Skeletal muscle satellite cell (primary cell): Measurements from ENCODE around the gene RPS6KC1.
"Not testable (repeated sequence)": the region's sequence is repeated elsewhere in the genome, so short reads cannot be mapped to it uniquely, and the experiment has no call there.

Experiments
- H3K27me3 ChIP-seq: 2 replicates; pipeline ENCODE4 v1.7.0; 2013; ENCODE audit warnings: low read length; ENCODE audit not compliant: control insufficient read depth, insufficient read depth
- H3K36me3 ChIP-seq: 2 replicates; pipeline ENCODE4 v1.7.0; 2013; ENCODE audit warnings: mild to moderate bottlenecking, control low read depth, low read length; ENCODE audit not compliant: insufficient read depth
- H3K4me1 ChIP-seq: 2 replicates; pipeline ENCODE4 v1.7.0; 2013; ENCODE audit warnings: low read length; ENCODE audit not compliant: control insufficient read depth, insufficient read depth
- H3K4me2 ChIP-seq: 2 replicates; pipeline ENCODE4 v1.7.0; 2013; ENCODE audit warnings: mild to moderate bottlenecking, low read length
- H3K4me3 ChIP-seq: 2 replicates; pipeline ENCODE4 v1.7.0; 2013; ENCODE audit warnings: low read length
- H3K9ac ChIP-seq: 2 replicates; pipeline ENCODE4 v1.7.0; 2013; ENCODE audit warnings: mild to moderate bottlenecking, low read depth, low read length, moderate library complexity
- H3K9me3 ChIP-seq: replicated peaks from 2 replicates; pipeline ENCODE4 v1.7.0; 2013; ENCODE audit warnings: mild to moderate bottlenecking, control low read depth, low read length

The RPS6KC1 gene

DNA sequence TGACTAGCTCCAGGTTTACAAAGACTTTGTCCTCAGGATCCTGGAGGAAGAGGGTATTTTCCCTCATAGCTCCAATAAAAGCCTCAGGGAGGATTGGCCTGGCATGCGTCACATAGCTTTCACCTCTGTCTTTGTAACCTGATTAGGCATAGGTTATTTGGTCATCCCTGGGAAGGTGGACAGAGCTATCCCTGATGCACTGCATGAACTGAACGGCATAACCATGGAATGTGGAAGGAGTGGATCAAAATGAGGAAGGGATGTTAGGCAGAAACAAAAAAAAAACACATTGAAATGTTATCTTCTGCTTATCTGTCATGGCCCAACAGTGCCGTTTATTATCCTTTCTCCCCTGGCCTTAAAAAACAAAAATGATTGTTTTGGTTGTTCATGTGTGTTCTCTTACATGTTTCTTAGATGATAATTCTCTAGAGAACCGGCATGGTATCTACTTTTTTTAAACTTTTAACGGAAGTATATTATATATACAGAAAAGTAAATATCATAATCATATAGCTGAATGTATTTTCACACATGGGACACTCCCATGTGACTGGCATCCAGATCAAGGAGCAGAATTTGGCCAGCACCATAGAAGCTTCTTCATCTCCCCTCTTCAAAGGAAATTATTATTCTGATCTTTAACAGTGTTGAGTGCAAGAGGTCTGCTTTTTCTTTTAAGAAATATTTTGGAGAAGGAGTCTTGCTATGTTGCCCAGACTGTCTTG, 85.3 kb downstream of the RPS6KC1 start:
- Histone ChIP-seq H3K9ac (no peak overlapping the region), H3K4me2 (no peak overlapping the region), H3K9me3 (no peaks in the 10 kb centered on the region)

DNA sequence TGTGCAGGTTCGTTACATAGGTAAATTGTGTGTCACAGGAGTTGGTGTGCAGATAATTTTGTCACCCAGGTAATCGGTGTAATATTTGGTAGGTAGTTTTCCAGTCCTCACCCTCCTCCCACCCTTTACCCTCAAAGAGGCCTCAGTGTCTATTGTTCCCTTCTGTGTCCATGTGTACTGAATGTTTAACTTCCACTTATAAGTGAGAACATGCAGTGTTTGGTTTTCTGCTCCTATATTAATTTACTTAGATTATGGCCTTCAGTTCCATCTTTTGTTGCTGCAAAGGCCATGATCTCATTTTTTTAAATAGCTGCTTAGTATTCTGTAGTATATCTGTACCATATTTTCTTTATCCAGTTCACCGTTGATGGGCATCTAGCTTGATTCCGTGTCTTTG, 87.3 kb downstream of the RPS6KC1 start:
- no peak overlapping the region for H3K4me3 ChIP-seq
- H3K4me2 ChIP-seq, result no peak overlapping the region
- peaks cover 22% of the 10 kb centered on the region for H3K4me1 ChIP-seq
- H3K36me3 ChIP-seq, result peaks cover 3% of the 10 kb centered on the region
- H3K27me3 ChIP-seq, result no peaks in the 10 kb centered on the region
- no peak overlapping the region for H3K9ac ChIP-seq
- no peaks in the 10 kb centered on the region for H3K9me3 ChIP-seq

More for the DNA sequence above, 85.3 kb downstream of the RPS6KC1 start:
- no peak overlapping the region for H3K4me3 ChIP-seq
- H3K36me3 ChIP-seq, result no peaks in the 10 kb centered on the region
- peaks cover 37% of the 10 kb centered on the region for H3K4me1 ChIP-seq
- H3K27me3 ChIP-seq, result no peaks in the 10 kb centered on the region

DNA sequence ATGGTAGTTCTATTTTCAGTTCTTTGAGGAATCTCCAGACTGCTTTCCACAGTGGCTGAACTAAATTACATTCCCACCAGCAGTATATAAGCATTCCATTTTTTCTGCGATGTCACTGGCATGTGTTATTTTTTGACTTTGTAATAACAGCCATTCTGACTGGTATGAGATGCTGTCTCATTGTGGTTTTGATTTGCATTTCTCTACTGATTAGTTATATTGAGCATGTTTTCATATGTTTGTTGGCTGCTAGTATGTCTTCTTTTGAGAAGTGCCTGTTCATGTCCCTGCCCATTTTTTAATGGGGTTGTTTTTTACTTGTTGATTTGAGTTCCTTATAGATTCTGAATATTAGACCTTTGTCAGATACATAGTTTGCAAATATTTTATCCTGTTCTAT, 87.9 kb downstream of the RPS6KC1 start:
- Histone ChIP-seq H3K4me2 (no peak overlapping the region), H3K4me1 (peaks cover 19% of the 10 kb centered on the region), H3K4me3 (no peak overlapping the region), H3K9me3 (no peaks in the 10 kb centered on the region), H3K9ac (no peak overlapping the region), H3K27me3 (no peaks in the 10 kb centered on the region), H3K36me3 (peaks cover 3% of the 10 kb centered on the region)

DNA sequence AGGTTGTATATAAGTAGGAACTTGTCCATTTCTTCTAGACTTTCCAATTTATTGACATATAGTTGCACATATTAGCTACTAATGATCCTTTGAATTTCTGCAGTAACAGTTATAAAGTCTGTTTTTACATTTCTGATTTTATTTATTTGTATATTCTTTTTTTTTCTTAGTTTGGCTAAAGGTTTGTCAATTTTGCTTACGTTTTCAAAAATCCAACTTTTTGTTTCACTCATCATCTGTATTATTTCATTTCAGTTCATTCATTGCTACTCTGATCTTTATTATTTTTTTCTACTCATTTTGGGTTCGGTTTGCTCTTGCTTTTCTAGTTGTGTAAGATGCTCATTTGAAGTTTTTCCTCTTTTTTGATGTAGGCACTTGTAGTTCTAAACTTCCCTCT, 97.9 kb downstream of the RPS6KC1 start:
- Histone ChIP-seq H3K4me1 (no peaks in the 10 kb centered on the region), H3K9me3 (no peaks in the 10 kb centered on the region), H3K36me3 (no peaks in the 10 kb centered on the region), H3K9ac (no peak overlapping the region), H3K27me3 (no peaks in the 10 kb centered on the region), H3K4me3 (no peak overlapping the region), H3K4me2 (no peak overlapping the region)

DNA sequence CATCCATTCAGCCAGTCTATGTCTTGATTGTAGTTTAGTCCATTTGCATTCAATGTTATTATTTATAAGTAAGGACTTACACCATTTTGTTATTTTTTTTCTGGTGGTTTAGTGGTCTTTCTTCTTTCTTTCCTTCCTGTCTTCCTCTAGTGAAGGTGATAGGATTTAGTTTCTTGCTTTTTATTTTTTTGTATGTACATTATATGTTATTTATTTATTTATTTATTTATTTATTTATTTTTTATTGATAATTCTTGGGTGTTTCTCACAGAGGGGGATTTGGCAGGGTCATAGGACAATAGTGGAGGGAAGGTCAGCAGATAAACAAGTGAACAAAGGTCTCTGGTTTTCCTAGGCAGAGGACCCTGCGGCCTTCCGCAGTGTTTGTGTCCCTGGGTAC, 99.0 kb downstream of the RPS6KC1 start:
- not testable (repeated sequence) for H3K9ac ChIP-seq, H3K4me2 ChIP-seq, H3K27me3 ChIP-seq, H3K4me3 ChIP-seq, H3K9me3 ChIP-seq, H3K36me3 ChIP-seq, H3K4me1 ChIP-seq

DNA sequence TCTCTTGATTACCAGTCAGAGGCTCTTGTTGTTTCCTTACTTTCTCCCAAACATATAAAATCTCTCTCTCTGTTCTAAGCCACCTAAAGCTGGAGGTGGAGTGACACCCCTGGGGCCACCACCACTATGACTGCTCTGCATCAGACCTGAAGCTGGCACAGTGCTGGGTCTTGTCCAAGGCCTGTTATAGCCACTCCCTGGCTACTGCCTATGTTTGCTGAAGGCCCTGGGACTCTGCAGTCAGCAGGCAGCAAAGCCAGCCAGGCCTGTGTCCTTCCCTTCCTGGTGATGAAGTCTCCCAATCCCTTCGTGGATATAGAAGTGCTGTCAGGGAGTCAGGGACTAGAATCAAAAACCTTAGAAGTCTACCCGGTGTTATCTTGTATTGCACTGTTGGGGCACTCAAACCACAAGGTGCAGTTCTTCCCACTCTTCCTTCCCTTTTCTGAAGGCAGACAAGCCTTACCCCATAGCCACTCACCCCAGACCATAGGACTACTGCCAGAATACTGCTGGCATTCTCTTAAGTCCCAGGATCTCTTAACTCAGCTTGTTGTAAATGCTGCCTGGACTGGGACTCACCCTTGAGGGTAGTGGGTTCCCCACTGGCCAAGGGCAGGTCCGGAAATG, 103.1 kb downstream of the RPS6KC1 start:
- H3K4me1 ChIP-seq, result no peaks in the 10 kb centered on the region
- H3K4me2 ChIP-seq, result no peak overlapping the region
- H3K27me3 ChIP-seq, result no peaks in the 10 kb centered on the region
- no peaks in the 10 kb centered on the region for H3K36me3 ChIP-seq
- H3K9me3 ChIP-seq, result no peaks in the 10 kb centered on the region
- no peak overlapping the region for H3K9ac ChIP-seq
- no peak overlapping the region for H3K4me3 ChIP-seq

DNA sequence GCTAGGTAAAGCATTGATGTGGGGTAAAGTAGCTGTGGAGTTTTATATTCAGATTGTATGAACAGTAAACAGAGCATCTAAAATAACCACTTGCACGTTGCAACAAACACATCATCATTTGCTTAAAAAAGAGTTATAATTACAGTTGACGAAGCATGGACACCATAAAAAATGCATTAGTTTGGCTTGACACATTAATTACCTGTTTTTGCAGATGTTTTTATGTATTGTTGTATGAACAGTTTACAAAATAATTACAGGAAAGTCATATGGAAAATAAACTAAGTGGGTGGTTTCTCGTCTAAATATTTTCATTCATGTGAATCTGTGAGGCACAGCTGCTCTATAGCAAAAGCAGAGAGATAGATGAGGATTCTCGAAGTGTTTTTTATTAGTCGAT, 108.3 kb downstream of the RPS6KC1 start:
- H3K4me1 ChIP-seq, result peaks cover 19% of the 10 kb centered on the region
- no peaks in the 10 kb centered on the region for H3K9me3 ChIP-seq
- H3K4me2 ChIP-seq, result no peak overlapping the region
- no peaks in the 10 kb centered on the region for H3K36me3 ChIP-seq
- H3K27me3 ChIP-seq, result no peaks in the 10 kb centered on the region
- H3K4me3 ChIP-seq, result no peak overlapping the region
- no peak overlapping the region for H3K9ac ChIP-seq

DNA sequence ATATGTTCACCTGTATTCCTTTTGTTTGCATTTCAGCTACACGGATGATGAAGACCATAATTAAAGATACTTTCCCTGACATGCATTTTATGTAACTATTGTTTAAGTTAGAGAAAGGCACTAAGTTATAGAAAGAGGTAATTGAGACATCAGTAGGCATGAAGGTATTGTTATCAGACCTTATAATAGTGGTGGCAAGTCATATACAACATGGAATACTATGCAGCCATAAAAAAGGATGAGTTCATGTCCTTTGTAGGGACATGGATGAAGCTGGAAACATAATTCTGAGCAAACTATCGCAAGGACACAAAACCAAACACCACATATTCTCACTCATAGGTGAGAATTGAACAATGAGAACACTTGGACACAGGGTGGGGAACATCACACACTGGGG, 109.4 kb downstream of the RPS6KC1 start:
- H3K4me3 ChIP-seq, H3K4me2 ChIP-seq, H3K27me3 ChIP-seq, H3K9me3 ChIP-seq, H3K9ac ChIP-seq, H3K36me3 ChIP-seq: not testable (repeated sequence)
- peaks cover 19% of the 10 kb centered on the region for H3K4me1 ChIP-seq

DNA sequence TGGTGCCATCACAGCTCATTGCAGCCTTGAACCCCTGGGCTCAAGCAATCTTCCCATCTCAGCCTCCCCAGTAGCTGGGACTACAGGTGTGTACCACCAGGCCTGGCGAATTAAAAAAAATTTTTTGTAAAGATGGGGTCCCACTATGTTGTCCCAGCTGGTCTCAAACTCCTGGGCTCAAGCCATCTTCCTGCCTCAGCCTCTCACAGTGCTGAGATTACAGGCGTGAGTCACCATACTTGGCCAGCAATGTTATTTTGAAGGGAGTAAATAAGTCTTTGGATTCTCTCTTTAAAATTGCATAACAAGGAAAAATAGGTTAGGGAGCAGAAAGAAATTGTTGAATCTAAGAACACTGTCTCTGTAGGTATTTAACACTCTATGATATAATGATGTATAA, 111.3 kb downstream of the RPS6KC1 start:
- peaks cover 19% of the 10 kb centered on the region for H3K4me1 ChIP-seq
- H3K36me3 ChIP-seq, result no peaks in the 10 kb centered on the region
- H3K9ac ChIP-seq, result peak overlapping the region; percentile 20

DNA sequence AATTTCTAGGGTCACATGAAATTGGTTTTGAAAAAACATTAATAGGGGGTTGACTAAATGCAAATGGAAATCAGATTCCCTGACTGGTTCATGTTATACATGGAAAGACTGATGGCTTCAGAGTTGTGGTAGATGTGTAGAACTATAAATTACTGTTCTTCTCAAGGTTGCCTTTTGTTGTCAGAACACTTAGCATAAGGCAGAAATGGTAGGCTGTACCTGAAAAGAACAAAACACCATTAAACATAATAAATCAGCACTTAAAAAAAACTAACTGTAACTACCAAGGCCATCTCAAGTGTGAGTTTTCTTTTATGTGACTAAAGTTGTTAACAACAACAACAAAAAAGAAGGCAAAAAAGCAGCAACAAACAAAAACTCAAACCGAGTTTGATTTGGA, 111.8 kb downstream of the RPS6KC1 start:
- no peaks in the 10 kb centered on the region for H3K36me3 ChIP-seq
- H3K27me3 ChIP-seq, result no peaks in the 10 kb centered on the region
- H3K4me3 ChIP-seq, result no peak overlapping the region
- peak overlapping the region; percentile 20 for H3K9ac ChIP-seq
- no peaks in the 10 kb centered on the region for H3K9me3 ChIP-seq
- peaks cover 19% of the 10 kb centered on the region for H3K4me1 ChIP-seq
- peak overlapping the region; percentile 26 for H3K4me2 ChIP-seq

More for the DNA sequence above, 111.3 kb downstream of the RPS6KC1 start:
- Histone ChIP-seq H3K4me2 (no peak overlapping the region), H3K4me3 (no peak overlapping the region), H3K9me3 (no peaks in the 10 kb centered on the region), H3K27me3 (no peaks in the 10 kb centered on the region)

DNA sequence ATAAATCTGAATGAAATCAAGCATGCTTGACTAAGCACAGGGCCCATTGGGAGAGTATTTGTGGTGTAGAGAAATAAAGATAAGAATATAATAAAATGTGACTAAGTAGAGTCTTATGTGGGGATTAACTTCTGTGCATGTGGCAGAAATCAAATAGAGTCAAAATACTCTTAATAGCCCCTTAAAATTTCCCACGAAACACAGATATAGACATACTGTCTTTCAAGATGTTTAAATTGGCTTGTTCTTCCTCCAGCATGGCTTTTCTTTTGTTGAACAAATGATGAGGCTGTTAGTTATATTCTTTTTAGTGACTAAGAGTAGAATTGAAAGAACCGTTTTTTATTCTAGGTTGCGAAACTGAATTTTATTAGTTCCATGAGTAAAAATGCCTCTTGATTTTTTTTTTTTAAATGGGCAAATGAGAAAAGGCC, 112.3 kb downstream of the RPS6KC1 start:
- Histone ChIP-seq H3K4me3 (no peak overlapping the region), H3K36me3 (no peaks in the 10 kb centered on the region), H3K9me3 (no peaks in the 10 kb centered on the region), H3K9ac (peak overlapping the region; percentile 20), H3K4me2 (peak overlapping the region; percentile 26), H3K27me3 (no peaks in the 10 kb centered on the region), H3K4me1 (peaks cover 19% of the 10 kb centered on the region)

DNA sequence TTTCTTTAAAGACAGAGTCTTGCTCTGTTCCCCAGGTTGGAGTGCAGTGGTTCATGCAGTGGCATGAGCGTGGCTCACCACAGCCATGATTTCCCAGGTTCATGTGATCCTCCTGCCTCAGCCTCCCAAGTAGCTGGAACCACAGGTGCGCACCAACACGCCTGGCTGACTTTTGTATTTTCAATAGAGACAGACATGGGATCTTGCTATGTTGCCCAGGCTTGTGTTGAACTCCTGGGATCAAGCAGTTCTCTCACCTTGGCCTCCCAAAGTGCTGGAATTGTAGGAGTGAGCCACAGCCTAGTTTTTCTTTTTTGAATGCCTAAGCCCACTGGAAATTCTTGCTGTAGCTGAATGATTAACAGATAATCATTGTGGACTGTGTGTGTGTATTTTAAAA, 113.5 kb downstream of the RPS6KC1 start:
- no peak overlapping the region for H3K9ac ChIP-seq
- H3K9me3 ChIP-seq, result no peaks in the 10 kb centered on the region
- peaks cover 19% of the 10 kb centered on the region for H3K4me1 ChIP-seq
- H3K4me3 ChIP-seq, result no peak overlapping the region
- H3K27me3 ChIP-seq, result no peaks in the 10 kb centered on the region
- no peaks in the 10 kb centered on the region for H3K36me3 ChIP-seq
- no peak overlapping the region for H3K4me2 ChIP-seq
